Measurements from ENCODE around the gene PRSS2.
"Not testable (repeated sequence)": the region's sequence is repeated elsewhere in the genome, so short reads cannot be mapped to it uniquely, and the experiment has no call there.

The PRSS2 gene

DNA sequence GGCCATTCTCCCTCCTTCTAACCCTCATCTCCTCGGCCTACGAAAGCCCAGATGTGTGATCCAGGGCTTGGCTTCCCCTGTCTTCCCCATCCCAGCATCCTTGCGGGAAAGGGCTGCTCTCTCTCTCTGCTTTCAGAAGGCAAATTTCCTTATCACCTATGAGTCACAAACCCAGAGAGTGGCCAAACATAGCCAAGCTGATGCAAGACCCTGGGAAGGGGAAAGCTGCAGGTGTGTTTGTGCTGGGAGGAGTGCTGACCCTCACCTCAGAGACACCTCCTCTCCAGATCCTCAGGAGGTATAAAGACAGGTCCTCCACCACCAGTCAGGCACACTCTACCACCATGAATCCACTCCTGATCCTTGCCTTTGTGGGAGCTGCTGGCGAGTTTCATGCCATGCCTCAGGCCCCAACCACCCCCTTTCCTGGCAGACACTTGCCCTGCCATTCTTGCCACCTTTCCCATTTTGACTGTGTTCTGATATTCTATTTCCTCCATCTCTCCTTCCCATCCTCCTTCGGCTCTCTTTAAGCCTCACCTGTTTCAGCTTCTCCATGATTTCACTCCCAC lies 10.6 kb upstream of the PRSS2 start:
- no peak for DNase-seq

DNA sequence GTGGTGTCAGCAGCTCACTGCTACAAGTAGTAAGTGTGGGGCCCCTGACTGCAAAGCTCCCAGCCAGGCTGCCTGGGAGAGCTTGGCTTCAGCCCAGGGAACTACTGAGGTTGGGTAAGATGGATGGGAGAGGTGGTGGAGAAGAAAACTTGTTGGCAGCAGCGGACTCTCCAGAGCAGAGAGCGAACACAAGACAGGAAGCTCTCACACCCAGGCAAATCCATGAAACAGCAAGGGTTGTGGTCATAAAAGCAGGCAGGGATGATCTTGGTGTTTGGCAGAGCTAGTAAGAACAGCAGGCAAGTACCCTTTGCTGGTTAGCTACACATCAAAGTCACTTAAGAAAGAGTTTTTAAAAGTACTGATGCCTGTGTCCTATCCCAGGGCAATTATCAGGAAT lies 9.2 kb upstream of the PRSS2 start:
- DNase-seq = not testable (repeated sequence)

GRCh38 chr7:142762104-142762503 lies 8.7 kb upstream of the PRSS2 start:
- no peak for DNase-seq

DNA sequence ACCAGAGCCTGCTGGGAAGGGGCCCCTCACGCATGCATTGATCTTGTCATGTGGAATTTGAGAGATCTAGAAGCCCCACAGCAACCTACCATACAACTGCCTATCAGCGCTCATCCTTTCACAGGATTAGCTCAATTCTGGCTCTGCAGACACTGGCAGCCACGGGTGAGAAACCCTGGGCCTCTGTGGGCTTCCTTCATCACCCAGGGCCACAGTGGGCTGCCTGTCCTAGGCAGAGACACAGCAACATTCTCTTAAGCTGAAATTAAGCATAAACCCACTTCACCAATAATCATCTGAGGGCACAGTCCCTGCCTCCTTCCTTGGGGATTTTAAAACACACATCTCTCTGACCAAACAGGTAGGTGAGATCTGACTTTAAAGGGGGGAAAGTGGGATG lies 3.3 kb upstream of the PRSS2 start:
- DNase-seq = no peak

- no peak for DNase-seq
Measured at GRCh38 chr7:142767861-142768260, 2.9 kb upstream of the PRSS2 start.

GRCh38 chr7:142768885-142769284 lies 1.9 kb upstream of the PRSS2 start:
- DNase-seq = not testable (repeated sequence)

DNA sequence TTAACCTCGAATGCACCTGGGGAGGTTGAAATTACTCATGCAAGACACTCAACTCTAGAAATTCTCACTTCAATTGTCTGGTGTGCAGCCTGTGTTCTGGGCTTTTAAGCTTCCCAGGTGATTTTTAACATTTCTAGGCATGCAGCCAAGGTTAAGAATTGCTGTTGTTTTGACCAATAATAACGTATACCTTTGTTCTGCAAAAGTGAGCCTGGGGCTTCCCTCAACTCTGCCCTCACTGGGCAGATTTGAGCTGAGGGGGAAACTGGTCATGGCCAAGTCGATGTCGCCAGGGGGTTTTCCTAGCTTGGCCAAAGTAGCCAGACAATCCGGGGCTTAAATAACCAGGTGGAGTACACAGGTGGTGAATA lies 568 bp downstream of the PRSS2 start:
- DNase-seq = no peak

- no peak for DNase-seq
Measured at GRCh38 chr7:142772051-142772450, 1.3 kb downstream of the PRSS2 start.

- no peak for DNase-seq
Measured at GRCh38 chr7:142772673-142773072, 1.9 kb downstream of the PRSS2 start.

GRCh38 chr7:142773230-142773629 lies 2.5 kb downstream of the PRSS2 start:
- DNase-seq = no peak

- no peak for DNase-seq
Measured at GRCh38 chr7:142773937-142774744, 3.4 kb downstream of the PRSS2 start.

GRCh38 chr7:142774826-142775225 lies 4.1 kb downstream of the PRSS2 start:
- DNase-seq = no peak

DNA sequence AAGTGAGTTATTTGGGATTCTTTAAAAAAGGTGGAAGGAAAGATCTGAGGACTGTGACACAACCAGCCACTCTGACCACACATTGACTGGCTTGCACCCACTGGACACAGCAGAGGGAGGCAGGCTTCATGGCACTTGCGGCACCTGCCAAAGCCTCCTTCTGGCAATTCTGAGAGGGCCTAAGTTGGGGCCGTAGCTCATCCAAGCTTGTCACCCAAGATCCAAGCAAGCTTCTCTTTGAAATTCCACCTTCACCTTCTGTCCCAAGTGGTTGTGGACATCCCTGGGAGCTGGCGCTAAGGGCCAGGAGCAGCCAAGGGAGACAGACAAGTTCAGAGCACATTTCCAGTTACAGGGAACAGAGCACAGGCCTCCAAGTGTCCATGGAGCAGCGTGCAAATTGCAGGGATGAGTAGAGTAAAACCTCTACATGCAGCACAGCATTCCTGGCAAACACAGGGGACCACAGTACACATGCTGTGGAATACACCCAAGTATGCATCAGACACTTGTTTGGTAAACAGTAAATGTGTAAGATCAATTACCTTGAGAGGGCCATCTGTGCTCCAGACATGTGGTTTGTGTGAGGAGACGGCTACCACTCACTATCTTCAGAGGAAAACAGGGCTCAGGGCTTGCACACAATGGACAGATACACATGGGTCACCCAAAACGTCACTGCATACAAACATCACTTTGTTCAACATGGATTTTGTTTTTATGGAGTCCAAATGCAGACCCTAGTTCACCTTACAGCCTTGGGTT lies 4.8 kb downstream of the PRSS2 start:
- DNase-seq = not testable (repeated sequence)

DNA sequence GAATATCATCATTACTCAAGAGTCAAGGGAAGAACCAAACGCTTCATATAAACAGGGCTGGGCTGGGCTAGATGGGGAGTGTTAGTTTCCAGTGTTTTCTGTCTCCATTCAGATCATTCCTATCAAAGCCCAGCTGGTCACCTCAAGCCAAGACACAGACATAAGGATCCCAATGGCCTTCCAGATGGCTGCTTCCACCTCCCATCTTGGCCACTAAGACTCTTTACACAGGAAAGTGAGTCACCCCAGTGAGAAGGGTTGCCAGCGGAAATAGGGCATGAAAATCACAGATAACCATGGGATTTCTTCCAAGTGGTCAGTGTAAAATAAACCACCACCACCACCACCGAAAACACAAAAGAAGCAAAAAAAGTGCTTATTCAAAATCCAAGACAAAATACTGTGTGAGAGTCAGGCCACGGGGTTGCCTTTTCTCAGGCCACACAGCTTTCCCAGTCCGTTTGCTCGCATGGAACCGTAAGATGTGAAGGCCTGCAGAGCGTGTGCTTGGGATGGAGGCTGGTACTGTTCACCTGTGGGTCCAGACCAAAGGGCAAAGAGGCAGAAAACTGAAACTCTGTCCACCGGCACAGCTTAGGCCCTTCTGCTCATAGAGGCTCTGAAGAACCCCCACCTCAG lies 5.6 kb downstream of the PRSS2 start:
- DNase-seq = peak; percentile 24

GRCh38 chr7:142776845-142777225 lies 6.1 kb downstream of the PRSS2 start:
- DNase-seq = not testable (repeated sequence)

DNA sequence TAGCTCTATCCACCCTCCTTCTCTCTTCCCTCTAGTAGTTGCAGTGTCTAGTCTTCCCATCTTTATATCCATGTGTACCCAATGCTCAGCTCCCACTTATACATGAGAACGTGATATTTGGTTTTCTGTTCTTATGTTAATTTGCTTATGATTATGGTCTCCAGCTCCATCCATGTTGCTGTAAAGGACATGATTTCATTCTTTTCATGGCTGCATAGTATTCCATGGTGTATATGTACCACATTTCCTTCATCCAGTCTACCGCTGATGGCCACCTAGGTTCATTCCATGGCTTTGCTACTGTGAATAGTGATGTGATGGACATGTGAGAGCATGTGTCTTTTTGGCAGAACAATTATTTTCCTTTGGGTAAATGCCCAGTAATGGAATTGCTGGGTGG lies 6.5 kb downstream of the PRSS2 start:
- no peak for DNase-seq

GRCh38 chr7:142782922-142783900 lies 12.4 kb downstream of the PRSS2 start:
- peak; percentile 98 for DNase-seq

GRCh38 chr7:142784096-142784495 lies 13.3 kb downstream of the PRSS2 start:
- peak; percentile 67 for DNase-seq

- DNase-seq = no peak
Measured at GRCh38 chr7:142784716-142785115, 13.9 kb downstream of the PRSS2 start.

GRCh38 chr7:142785841-142786250 lies 15.1 kb downstream of the PRSS2 start:
- no peak for DNase-seq

GRCh38 chr7:142787034-142787768 lies 16.4 kb downstream of the PRSS2 start:
- DNase-seq = no peak

- no peak for DNase-seq
Measured at GRCh38 chr7:142787783-142788182, 17.0 kb downstream of the PRSS2 start.

Measured in hematopoietic multipotent progenitor cell treated with erythropoietin and hydrocortisone succinate and interleukin-3 and kit ligand, for 4 days (in vitro differentiated cells).